ENCODE results near the gene TRAF3. TPM values are rescaled to one million over a fixed set of nuclear protein-coding genes. Genes with fewer than 3 reads are reported as not detected.
"Not testable (repeated sequence)": the region's sequence is repeated elsewhere in the genome, so short reads cannot be mapped to it uniquely, and the experiment has no call there.

TRAF3 gene
- total and polyA plus RNA-seq, 2 experiments from 2014 or later: 6.3 to 19.7 TPM

DNA sequence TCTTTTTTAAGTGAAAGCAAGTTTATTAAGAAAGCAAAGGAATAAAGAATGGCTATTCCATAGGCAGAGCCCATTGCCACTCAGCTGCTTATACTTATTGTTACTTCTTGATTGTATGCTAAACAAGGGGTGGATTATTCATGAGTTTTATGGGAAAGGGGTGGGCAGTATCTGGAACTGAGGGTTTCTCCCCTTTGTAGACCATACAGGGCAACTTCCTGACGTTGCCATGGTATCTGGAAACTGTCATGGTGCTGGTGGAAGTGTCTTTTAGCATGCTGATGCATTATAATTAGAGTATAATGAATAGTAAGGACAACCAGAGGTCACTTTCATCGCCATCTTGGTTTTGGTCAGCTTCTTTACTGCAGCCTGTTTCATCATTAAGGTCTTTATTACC is 78.9 kb downstream of the TRAF3 start:
- H3K9me3 ChIP-seq (ENCODE audit: low read depth): no peaks in the 10 kb centered on the region

DNA sequence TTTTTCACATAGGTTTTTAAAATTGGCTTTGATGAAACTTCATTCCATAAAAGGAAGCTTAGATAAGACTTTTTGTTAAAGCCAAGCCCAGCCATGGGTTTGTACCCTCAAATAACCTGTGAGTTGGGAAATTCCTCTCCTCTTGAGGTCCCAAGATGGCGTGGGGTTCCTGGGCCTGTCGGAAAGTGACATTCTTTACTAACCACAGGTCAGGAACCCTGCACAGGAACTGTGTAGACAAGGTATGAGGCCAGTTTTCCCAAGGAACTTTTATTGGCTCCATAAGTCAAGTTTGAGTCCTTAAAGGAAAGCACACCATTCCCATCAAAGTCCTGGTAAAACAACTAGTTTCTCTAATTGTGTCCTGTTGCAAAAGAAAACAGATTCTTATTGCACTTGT is 80.2 kb downstream of the TRAF3 start:
- Histone ChIP-seq H3K4me1 (ENCODE audit: low read depth) (no peaks in the 10 kb centered on the region), H3K36me3 (no peaks in the 10 kb centered on the region), H3K4me3 (no peak overlapping the region), H3K27ac (no peak overlapping the region), H3K27me3 (no peaks in the 10 kb centered on the region), H3K9me3 (ENCODE audit: low read depth) (no peaks in the 10 kb centered on the region)
- peak in 1 of 2 donors; percentile 47 for DNase-seq (ENCODE audit: low read depth in 1 of 2, low spot score in 1 of 2)
- TF ChIP-seq, protein P1, sequence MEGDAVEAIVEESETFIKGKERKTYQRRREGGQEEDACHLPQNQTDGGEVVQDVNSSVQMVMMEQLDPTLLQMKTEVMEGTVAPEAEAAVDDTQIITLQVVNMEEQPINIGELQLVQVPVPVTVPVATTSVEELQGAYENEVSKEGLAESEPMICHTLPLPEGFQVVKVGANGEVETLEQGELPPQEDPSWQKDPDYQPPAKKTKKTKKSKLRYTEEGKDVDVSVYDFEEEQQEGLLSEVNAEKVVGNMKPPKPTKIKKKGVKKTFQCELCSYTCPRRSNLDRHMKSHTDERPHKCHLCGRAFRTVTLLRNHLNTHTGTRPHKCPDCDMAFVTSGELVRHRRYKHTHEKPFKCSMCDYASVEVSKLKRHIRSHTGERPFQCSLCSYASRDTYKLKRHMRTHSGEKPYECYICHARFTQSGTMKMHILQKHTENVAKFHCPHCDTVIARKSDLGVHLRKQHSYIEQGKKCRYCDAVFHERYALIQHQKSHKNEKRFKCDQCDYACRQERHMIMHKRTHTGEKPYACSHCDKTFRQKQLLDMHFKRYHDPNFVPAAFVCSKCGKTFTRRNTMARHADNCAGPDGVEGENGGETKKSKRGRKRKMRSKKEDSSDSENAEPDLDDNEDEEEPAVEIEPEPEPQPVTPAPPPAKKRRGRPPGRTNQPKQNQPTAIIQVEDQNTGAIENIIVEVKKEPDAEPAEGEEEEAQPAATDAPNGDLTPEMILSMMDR (IDR thresholded peaks at IDR 0.05; ENCODE audit: low read depth, low read length): no peak

More for the DNA sequence above, 78.9 kb downstream of the TRAF3 start:
- no peak overlapping the region for H3K4me3 ChIP-seq
- no peak overlapping the region for H3K27ac ChIP-seq
- no peak for DNase-seq (ENCODE audit: low read depth in 1 of 2, low spot score in 1 of 2)
- H3K4me1 ChIP-seq (ENCODE audit: low read depth): no peaks in the 10 kb centered on the region
- no peaks in the 10 kb centered on the region for H3K36me3 ChIP-seq
- TF ChIP-seq, protein P1 (IDR thresholded peaks at IDR 0.05; ENCODE audit: low read depth, low read length): no peak
- H3K27me3 ChIP-seq: no peaks in the 10 kb centered on the region

GRCh38 chr14:102859911-102860310 is 82.7 kb downstream of the TRAF3 start:
- no peak for DNase-seq (ENCODE audit: low read depth in 1 of 2, low spot score in 1 of 2)

GRCh38 chr14:102862154-102862773 is 85.0 kb downstream of the TRAF3 start:
- DNase-seq (ENCODE audit: low read depth in 1 of 2, low spot score in 1 of 2): no peak
- no peaks in the 10 kb centered on the region for H3K36me3 ChIP-seq
- H3K9me3 ChIP-seq (ENCODE audit: low read depth): no peaks in the 10 kb centered on the region
- no peak overlapping the region for H3K27ac ChIP-seq
- H3K27me3 ChIP-seq: no peaks in the 10 kb centered on the region
- H3K4me1 ChIP-seq (ENCODE audit: low read depth): peaks cover 11% of the 10 kb centered on the region
- H3K4me3 ChIP-seq: no peak overlapping the region
- TF ChIP-seq, protein P1 (IDR thresholded peaks at IDR 0.05; ENCODE audit: low read depth, low read length): no peak

More at GRCh38 chr14:102859911-102860310, 82.7 kb downstream of the TRAF3 start:
- H3K4me1 ChIP-seq (ENCODE audit: low read depth): peaks cover 11% of the 10 kb centered on the region
- no peaks in the 10 kb centered on the region for H3K9me3 ChIP-seq (ENCODE audit: low read depth)
- no peaks in the 10 kb centered on the region for H3K36me3 ChIP-seq
- TF ChIP-seq, protein P1 (IDR thresholded peaks at IDR 0.05; ENCODE audit: low read depth, low read length): no peak
- no peaks in the 10 kb centered on the region for H3K27me3 ChIP-seq
- no peak overlapping the region for H3K4me3 ChIP-seq
- no peak overlapping the region for H3K27ac ChIP-seq

GRCh38 chr14:102863381-102863780 is 86.1 kb downstream of the TRAF3 start:
- peak overlapping the region; percentile 88 for H3K27ac ChIP-seq
- no peak overlapping the region for H3K4me3 ChIP-seq

DNA sequence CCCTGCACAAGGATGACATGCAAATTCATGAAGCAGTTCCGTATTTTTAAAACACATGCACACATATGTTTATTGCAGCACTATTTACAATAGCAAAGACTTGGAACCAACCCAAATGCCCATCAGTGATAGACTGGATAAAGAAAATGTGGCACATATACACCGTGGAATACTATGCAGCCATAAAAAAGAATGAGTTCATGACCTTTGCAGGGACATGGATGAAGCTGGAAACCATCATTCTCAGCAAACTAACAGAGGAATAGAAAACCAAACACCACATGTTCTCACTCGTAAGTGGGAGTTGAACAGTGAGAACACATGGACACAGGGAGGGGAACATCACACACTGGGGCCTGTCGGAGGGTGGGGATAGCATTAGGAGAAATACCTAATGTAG is 88.7 kb downstream of the TRAF3 start:
- H3K4me1 ChIP-seq (ENCODE audit: low read depth): peaks cover 11% of the 10 kb centered on the region
- not testable (repeated sequence) for H3K4me3 ChIP-seq; DNase-seq (ENCODE audit: low read depth in 1 of 2, low spot score in 1 of 2); H3K9me3 ChIP-seq (ENCODE audit: low read depth); H3K27me3 ChIP-seq; H3K36me3 ChIP-seq; H3K27ac ChIP-seq

More at GRCh38 chr14:102863381-102863780, 86.1 kb downstream of the TRAF3 start:
- H3K9me3 ChIP-seq (ENCODE audit: low read depth): no peaks in the 10 kb centered on the region
- DNase-seq (ENCODE audit: low read depth in 1 of 2, low spot score in 1 of 2): peak in 1 of 2 donors; percentile 56
- no peaks in the 10 kb centered on the region for H3K27me3 ChIP-seq
- H3K36me3 ChIP-seq: no peaks in the 10 kb centered on the region
- H3K4me1 ChIP-seq (ENCODE audit: low read depth): peaks cover 11% of the 10 kb centered on the region
- TF ChIP-seq, protein P1 (IDR thresholded peaks at IDR 0.05; ENCODE audit: low read depth, low read length): no peak

Measured in cardiac muscle cell (in vitro differentiated cells and primary cell).